Memory B cell (primary cell): ENCODE results near the gene IZUMO4.
"Not testable (repeated sequence)": the region's sequence is repeated elsewhere in the genome, so short reads cannot be mapped to it uniquely, and the experiment has no call there.

Experiments
- ATAC-seq: fragments of 150-1000 bp; cut with Tn5 transposase; 2 replicates; pipeline ENCODE4 v1.10.0; 2021; ENCODE audit warnings: low read depth, mild to moderate bottlenecking, moderate library complexity
- DNase-seq, 2 donors: peaks; one replicate each; pipeline ENCODE4 v3.0.0; 2022; ENCODE audit warnings: low spot score in 2 of 2
- H3K27ac Mint-ChIP-seq: one replicate; pipeline ENCODE4 v1.8.0; 2022; ENCODE audit warnings: mild to moderate bottlenecking, moderate library complexity, mixed read lengths
- H3K27me3 Mint-ChIP-seq: one replicate; pipeline ENCODE4 v1.8.0; 2022; ENCODE audit warnings: mixed read lengths
- H3K36me3 Mint-ChIP-seq: one replicate; pipeline ENCODE4 v1.8.0; 2022; ENCODE audit warnings: mild to moderate bottlenecking, mixed read lengths
- H3K4me1 Mint-ChIP-seq: one replicate; pipeline ENCODE4 v1.8.0; 2022; ENCODE audit warnings: mixed read lengths
- H3K4me3 Mint-ChIP-seq: one replicate; pipeline ENCODE4 v1.8.0; 2022; ENCODE audit warnings: mild to moderate bottlenecking, moderate library complexity, mixed read lengths
- H3K9me3 Mint-ChIP-seq: one replicate; pipeline ENCODE4 v1.8.0; 2022; ENCODE audit warnings: mixed read lengths

Gene IZUMO4

GRCh38 chr19:2083174-2083854, 13.4 kb upstream of the IZUMO4 start:
- H3K27ac Mint-ChIP-seq: peak overlapping the region; percentile 98
- peaks cover 18% of the 10 kb centered on the region for H3K36me3 Mint-ChIP-seq
- ATAC-seq: no peak
- H3K4me1 Mint-ChIP-seq: peaks cover 55% of the 10 kb centered on the region
- H3K27me3 Mint-ChIP-seq: no peaks in the 10 kb centered on the region
- peak overlapping the region; percentile 95 for H3K4me3 Mint-ChIP-seq
- DNase-seq: no peak
- H3K9me3 Mint-ChIP-seq: no peaks in the 10 kb centered on the region

- H3K36me3 Mint-ChIP-seq: peaks cover 12% of the 10 kb centered on the region
- peak overlapping the region; percentile 98 for H3K27ac Mint-ChIP-seq
- ATAC-seq (peak; percentile 54), DNase-seq (peak; percentile 78 to 92)
- H3K9me3 Mint-ChIP-seq: no peaks in the 10 kb centered on the region
- H3K4me1 Mint-ChIP-seq: peaks cover 57% of the 10 kb centered on the region
- H3K27me3 Mint-ChIP-seq: no peaks in the 10 kb centered on the region
- H3K4me3 Mint-ChIP-seq: peak overlapping the region; percentile 95
These were observed 11.6 kb upstream of the IZUMO4 start for GRCh38 chr19:2084993-2085720.

GRCh38 chr19:2086695-2087620, 9.8 kb upstream of the IZUMO4 start:
- not testable (repeated sequence) for ATAC-seq, H3K9me3 Mint-ChIP-seq, H3K27me3 Mint-ChIP-seq, DNase-seq
- Mint-ChIP-seq H3K4me1 (peaks cover 51% of the 10 kb centered on the region), H3K27ac (peak overlapping the region; percentile 98), H3K36me3 (peaks cover 13% of the 10 kb centered on the region), H3K4me3 (peak overlapping the region; percentile 81)

- peak overlapping the region; percentile 98 for H3K27ac Mint-ChIP-seq
- H3K4me1 Mint-ChIP-seq: peaks cover 49% of the 10 kb centered on the region
- DNase-seq: peak; percentile 73 to 74
- peak; percentile 44 for ATAC-seq
- no peaks in the 10 kb centered on the region for H3K9me3 Mint-ChIP-seq
- peak overlapping the region; percentile 81 for H3K4me3 Mint-ChIP-seq
- H3K36me3 Mint-ChIP-seq: peaks cover 14% of the 10 kb centered on the region
- H3K27me3 Mint-ChIP-seq: no peaks in the 10 kb centered on the region
These were observed 9.1 kb upstream of the IZUMO4 start for GRCh38 chr19:2087621-2088100.

- peak in 1 of 2 donors; percentile 66 for DNase-seq
- Mint-ChIP-seq H3K27ac (peak overlapping the region; percentile 98), H3K36me3 (peaks cover 9% of the 10 kb centered on the region), H3K27me3 (no peaks in the 10 kb centered on the region), H3K9me3 (no peaks in the 10 kb centered on the region), H3K4me1 (peaks cover 49% of the 10 kb centered on the region), H3K4me3 (peak overlapping the region; percentile 60)
- peak; percentile 2 for ATAC-seq
These were observed 7.6 kb upstream of the IZUMO4 start for GRCh38 chr19:2089001-2089711.

GRCh38 chr19:2089727-2090053, 7.0 kb upstream of the IZUMO4 start:
- peaks cover 12% of the 10 kb centered on the region for H3K36me3 Mint-ChIP-seq

GRCh38 chr19:2091926-2092525, 4.7 kb upstream of the IZUMO4 start:
- not testable (repeated sequence) for DNase-seq, H3K27me3 Mint-ChIP-seq, H3K36me3 Mint-ChIP-seq, H3K9me3 Mint-ChIP-seq, ATAC-seq
- peak overlapping the region; percentile 98 for H3K27ac Mint-ChIP-seq
- peaks cover 45% of the 10 kb centered on the region for H3K4me1 Mint-ChIP-seq
- peak overlapping the region; percentile 59 for H3K4me3 Mint-ChIP-seq

More at GRCh38 chr19:2089727-2090053, 7.0 kb upstream of the IZUMO4 start:
- Mint-ChIP-seq H3K27ac (peak overlapping the region; percentile 98), H3K27me3 (no peaks in the 10 kb centered on the region), H3K4me3 (peak overlapping the region; percentile 75), H3K9me3 (no peaks in the 10 kb centered on the region), H3K4me1 (peaks cover 53% of the 10 kb centered on the region)
- DNase-seq (no peak), ATAC-seq (no peak)

GRCh38 chr19:2096034-2096479, 658 bp upstream of the IZUMO4 start, which contains the start of gene MOB3A:
Gene MOB3A, minus strand, starts transcription at chr19:2096326. Its CDS starts 17,766 bp downstream, at chr19:2078560.
- peaks cover 17% of the 10 kb centered on the region for H3K4me1 Mint-ChIP-seq
- no peaks in the 10 kb centered on the region for H3K9me3 Mint-ChIP-seq
- peak; percentile 52 for ATAC-seq
- H3K4me3 Mint-ChIP-seq: peak within 1 kb of the TSS; percentile 99
- no peak for DNase-seq
- H3K36me3 Mint-ChIP-seq: peaks cover 11% of the 10 kb centered on the region
- H3K27ac Mint-ChIP-seq: peak within 1 kb of the TSS; percentile 98
- no peaks in the 10 kb centered on the region for H3K27me3 Mint-ChIP-seq

GRCh38 chr19:2097203-2097885, 629 bp downstream of the IZUMO4 start:
- DNase-seq (peak in 1 of 2 donors; percentile 52), ATAC-seq (peak; percentile 6)
- no peaks in the 10 kb centered on the region for H3K9me3 Mint-ChIP-seq
- peak overlapping the region; percentile 83 for H3K4me3 Mint-ChIP-seq
- H3K27me3 Mint-ChIP-seq: no peaks in the 10 kb centered on the region
- peaks cover 13% of the 10 kb centered on the region for H3K36me3 Mint-ChIP-seq
- peaks cover 17% of the 10 kb centered on the region for H3K4me1 Mint-ChIP-seq
- peak overlapping the region; percentile 98 for H3K27ac Mint-ChIP-seq

GRCh38 chr19:2097886-2098327, 1.2 kb downstream of the IZUMO4 start:
- peak overlapping the region; percentile 98 for H3K27ac Mint-ChIP-seq
- ATAC-seq: no peak
- H3K36me3 Mint-ChIP-seq: peaks cover 13% of the 10 kb centered on the region
- no peak for DNase-seq
- no peaks in the 10 kb centered on the region for H3K27me3 Mint-ChIP-seq
- H3K9me3 Mint-ChIP-seq: no peaks in the 10 kb centered on the region
- no peak overlapping the region for H3K4me3 Mint-ChIP-seq
- H3K4me1 Mint-ChIP-seq: peaks cover 17% of the 10 kb centered on the region

- Mint-ChIP-seq H3K27me3 (no peaks in the 10 kb centered on the region), H3K36me3 (peaks cover 15% of the 10 kb centered on the region), H3K4me1 (peaks cover 15% of the 10 kb centered on the region), H3K27ac (no peak overlapping the region), H3K9me3 (peaks cover 4% of the 10 kb centered on the region), H3K4me3 (no peak overlapping the region)
- no peak for DNase-seq
- no peak for ATAC-seq
These were observed 2.4 kb downstream of the IZUMO4 start for GRCh38 chr19:2099054-2099501.

- no peak for DNase-seq
- ATAC-seq: no peak
- H3K4me3 Mint-ChIP-seq: no peak overlapping the region
- peaks cover 13% of the 10 kb centered on the region for H3K4me1 Mint-ChIP-seq
- no peaks in the 10 kb centered on the region for H3K27me3 Mint-ChIP-seq
- no peak overlapping the region for H3K27ac Mint-ChIP-seq
- peaks cover 19% of the 10 kb centered on the region for H3K36me3 Mint-ChIP-seq
- peaks cover 7% of the 10 kb centered on the region for H3K9me3 Mint-ChIP-seq
These were observed 3.4 kb downstream of the IZUMO4 start for GRCh38 chr19:2099937-2100718.
